Measurements from ENCODE around the gene TRPM5.

DNA sequence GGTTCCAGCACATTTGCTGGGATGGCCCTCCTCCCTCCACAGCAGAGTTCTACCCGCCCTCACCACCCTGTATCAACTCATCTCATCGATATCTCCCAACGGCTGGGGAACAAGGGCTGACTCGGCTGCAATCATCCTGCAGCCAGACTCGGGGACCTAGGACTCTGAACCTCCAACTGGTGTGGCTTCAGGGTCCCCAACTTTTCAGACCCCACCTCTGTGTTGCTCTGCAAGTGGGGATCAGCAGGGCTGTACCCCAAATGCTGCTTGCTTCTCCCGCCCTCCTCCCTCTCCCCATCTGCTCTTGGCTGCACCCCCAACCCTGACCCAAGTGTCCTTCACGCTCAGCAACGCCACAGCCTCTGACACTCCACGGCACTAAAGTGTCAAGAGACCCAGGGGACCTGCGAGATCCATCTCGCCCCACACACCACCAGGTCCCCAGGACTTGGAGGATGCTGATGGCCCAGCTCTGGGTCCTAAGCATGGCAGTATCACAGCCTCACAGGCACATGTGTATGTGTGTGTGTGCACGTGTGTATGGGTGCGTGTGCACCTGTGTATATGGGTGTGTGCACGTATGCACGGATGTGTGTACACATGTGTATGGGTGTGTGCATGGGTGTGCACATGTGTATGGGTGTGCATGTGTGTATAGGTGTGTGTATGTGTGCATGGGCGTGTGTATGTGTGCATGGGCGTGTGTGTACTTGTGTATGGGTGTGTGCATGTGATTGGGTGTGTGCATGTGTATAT lies 26.9 kb upstream of the TRPM5 start:
- no peak for TF ChIP-seq CTCF (IDR thresholded peaks at IDR 0.05)
- TF ChIP-seq EZH2 (IDR thresholded peaks at IDR 0.05) = no peak

Measured in neural progenitor cell (in vitro differentiated cells).